Measurements from ENCODE around the gene PLEKHJ1.

- TF ChIP-seq CTCF (IDR thresholded peaks at IDR 0.05) (no peak), POLR2AphosphoS5 (IDR thresholded peaks at IDR 0.05) (no peak), POLR2A (IDR thresholded peaks at IDR 0.05) (no peak)
These were observed 10.0 kb upstream of the PLEKHJ1 start for GRCh38 chr19:2246014-2246620.

All from sigmoid colon (tissue), 4 donors.